ENCODE data around the gene SERPINA4. TPM values are rescaled to one million over a fixed set of nuclear protein-coding genes. Genes with fewer than 3 reads are reported as not detected.

The SERPINA4 gene
- total and polyA plus RNA-seq, 2 of the 8 experiments (the other 6 are each of a cell fraction or from before 2014, with no cell fraction given): not detected

- Histone ChIP-seq H4K91ac (replicated peaks; ENCODE audit: insufficient read length, low read length) (no peak overlapping the region), H2BK120ac (replicated peaks; ENCODE audit: low read depth, low read length) (no peak overlapping the region), H3K4ac (replicated peaks; ENCODE audit: insufficient read length, low read depth, low read length) (no peak overlapping the region), H3K56ac (replicated peaks; ENCODE audit: insufficient read length, low read depth, low read length) (no peak overlapping the region), H3K18ac (ENCODE audit: extremely low read depth, low read length) (no peak overlapping the region), H3K4me1 (replicated peaks in 1 of 4; ENCODE audit: control insufficient read depth in 3 of 4, insufficient read depth in 4 of 4, low read length in 3 of 4) (no peaks in the 10 kb centered on the region), H3K23me2 (ENCODE audit: low read depth, low read length) (no peaks in the 10 kb centered on the region), H3K9me3 (ENCODE audit: insufficient read depth in 2 of 2, low read depth in 1 of 2, low read length in 1 of 2) (peaks cover 14 to 28% of the 10 kb centered on the region in 2 experiments), H4K5ac (ENCODE audit: insufficient read length, low read depth, low read length) (no peak overlapping the region), H3K79me2 (ENCODE audit: control insufficient read depth in 1 of 2, insufficient read depth in 2 of 2, low read length in 2 of 2) (no peaks in the 10 kb centered on the region), H2BK15ac (ENCODE audit: low read length) (no peak overlapping the region), H3K14ac (ENCODE audit: insufficient read length) (no peak overlapping the region), H3K4me2 (ENCODE audit: insufficient read depth in 1 of 2, low read depth in 2 of 2, low read length in 2 of 2) (no peak overlapping the region), H3K27me3 (replicated peaks in 1 of 4; ENCODE audit: control insufficient read depth in 3 of 4, extremely low read depth in 1 of 4, insufficient read depth in 3 of 4, low read length in 3 of 4) (no peaks in the 10 kb centered on the region), H2BK5ac (ENCODE audit: low read depth, low read length) (no peak overlapping the region), H4K20me1 (replicated peaks in 1 of 2; ENCODE audit: control insufficient read depth in 1 of 2, insufficient read depth in 2 of 2, low read length in 2 of 2) (no peaks in the 10 kb centered on the region), H3K79me1 (ENCODE audit: low read depth, low read length) (no peaks in the 10 kb centered on the region), H4K8ac (ENCODE audit: extremely low read depth, insufficient read depth, low read length) (no peak overlapping the region), H3K36me3 (ENCODE audit: control insufficient read depth in 2 of 4, insufficient read depth in 4 of 4, low read length in 3 of 4) (0 out of 8 replicates have a peak, but pooled peaks cover 0 to 2% (median 0%) of the 10 kb centered on the region in 4 experiments), H3K27ac (ENCODE audit: low read depth, low read length) (no peak overlapping the region), H2AK5ac (ENCODE audit: low read depth, low read length) (no peak overlapping the region), H3K23ac (ENCODE audit: insufficient read length) (no peak overlapping the region), H2AFZ (ENCODE audit: low read length) (no peak overlapping the region), H3K9ac (replicated peaks in 1 of 4; ENCODE audit: extremely low read depth in 1 of 4, low read depth in 3 of 4, low read length in 3 of 4) (no peak overlapping the region), H2BK20ac (ENCODE audit: low read length) (no peak overlapping the region), H2BK12ac (ENCODE audit: low read depth, low read length) (no peak overlapping the region), H3K4me3 (ENCODE audit: extremely low read depth in 1 of 4, insufficient read depth in 2 of 4, low read depth in 3 of 4, low read length in 4 of 4) (no peak overlapping the region)
- 75% methylated on average over 6 of the region's 6 CpGs; no CpG with 5 or more reads in 1 of the 2 experiments for WGBS, 2 experiments (ENCODE audit: extremely low coverage in 1 of 2, insufficient coverage in 1 of 2, insufficient read length in 1 of 2, insufficient replicate concordance in 2 of 2, low coverage in 1 of 2, low lambda C conversion rate in 2 of 2, missing lambda C conversion rate in 1 of 2)
- FAIRE-seq (no peak), DNase-seq (ENCODE audit: low read depth in 1 of 2, low spot score in 2 of 2) (no peak)
- ChIA-PET POLR2A (ENCODE audit: partially characterized antibody) (no interaction called here), CTCF (ENCODE audit: partially characterized antibody) (no interaction called here)
- TF ChIP-seq ASH2L (IDR thresholded peaks at IDR 0.05; ENCODE audit: low read length): no peak
- TF ChIP-seq JUN (IDR thresholded peaks at IDR 0.05; ENCODE audit: low read depth, low read length): no peak
- no peak for TF ChIP-seq NANOG (IDR thresholded peaks at IDR 0.05; ENCODE audit: insufficient read depth, low read depth, low read length, poor library complexity, severe bottlenecking)
These were observed 58.1 kb downstream of the SERPINA4 start for GRCh38 chr14:94619297-94619696.

Other genes with a start within 250 kb of the SERPINA4 start
- gene SERPINA6, start 238.1 kb upstream of the SERPINA4 start, total RNA-seq (2021; fragmentation: NEBNext Ultra II Directional; extraction: Animal tissue kit (Norgen Biotek cat#: 25700)): not detected in 2 replicates
- not detected in 2 replicates for gene SERPINA6, start 238.1 kb upstream of the SERPINA4 start, polyA plus RNA-seq (2011; rRNA removed)
- not detected in 2 replicates for gene SERPINA2, start 194.7 kb upstream of the SERPINA4 start, total RNA-seq (2021; fragmentation: NEBNext Ultra II Directional; extraction: Animal tissue kit (Norgen Biotek cat#: 25700))
- not detected in 2 replicates for gene SERPINA2, start 194.7 kb upstream of the SERPINA4 start, polyA plus RNA-seq (2011; rRNA removed)
- gene SERPINA1, start 172.8 kb upstream of the SERPINA4 start, total RNA-seq (2021; fragmentation: NEBNext Ultra II Directional; extraction: Animal tissue kit (Norgen Biotek cat#: 25700)): not detected in 2 replicates
- 0.06 and 0.08 TPM in 2 replicates for gene SERPINA1, start 172.8 kb upstream of the SERPINA4 start, polyA plus RNA-seq (2011; rRNA removed)
- gene SERPINA11, start 108.6 kb upstream of the SERPINA4 start, total RNA-seq (2021; fragmentation: NEBNext Ultra II Directional; extraction: Animal tissue kit (Norgen Biotek cat#: 25700)): 0.39 and 0.65 TPM in 2 replicates
- 0.24 and 0.36 TPM in 2 replicates for gene SERPINA11, start 108.6 kb upstream of the SERPINA4 start, polyA plus RNA-seq (2011; rRNA removed)
- gene SERPINA9, start 85.2 kb upstream of the SERPINA4 start, total RNA-seq (2021; fragmentation: NEBNext Ultra II Directional; extraction: Animal tissue kit (Norgen Biotek cat#: 25700)): not detected in 2 replicates
- not detected in 2 replicates for gene SERPINA9, start 85.2 kb upstream of the SERPINA4 start, polyA plus RNA-seq (2011; rRNA removed)
- not detected in 2 replicates for gene SERPINA12, start 52.0 kb upstream of the SERPINA4 start, total RNA-seq (2021; fragmentation: NEBNext Ultra II Directional; extraction: Animal tissue kit (Norgen Biotek cat#: 25700))
- gene SERPINA12, start 52.0 kb upstream of the SERPINA4 start, polyA plus RNA-seq (2011; rRNA removed): not detected in 2 replicates
- 1.9 and 2.1 TPM in 2 replicates for gene SERPINA5, start 20.0 kb downstream of the SERPINA4 start, total RNA-seq (2021; fragmentation: NEBNext Ultra II Directional; extraction: Animal tissue kit (Norgen Biotek cat#: 25700))
- gene SERPINA5, start 20.0 kb downstream of the SERPINA4 start, polyA plus RNA-seq (2011; rRNA removed): 1.6 and 1.8 TPM in 2 replicates
- gene SERPINA3, start 50.9 kb downstream of the SERPINA4 start, total RNA-seq (2021; fragmentation: NEBNext Ultra II Directional; extraction: Animal tissue kit (Norgen Biotek cat#: 25700)): not detected in 2 replicates
- gene SERPINA3, start 50.9 kb downstream of the SERPINA4 start, polyA plus RNA-seq (2011; rRNA removed): not detected in 2 replicates
- gene GSC, start 208.7 kb downstream of the SERPINA4 start, total RNA-seq (2021; fragmentation: NEBNext Ultra II Directional; extraction: Animal tissue kit (Norgen Biotek cat#: 25700)): 0.34 and 0.54 TPM in 2 replicates
- 0.17 and 0.25 TPM in 2 replicates for gene GSC, start 208.7 kb downstream of the SERPINA4 start, polyA plus RNA-seq (2011; rRNA removed)

Data from H1 (cell line).